ENCODE measurements around the gene ISLR.

DNA sequence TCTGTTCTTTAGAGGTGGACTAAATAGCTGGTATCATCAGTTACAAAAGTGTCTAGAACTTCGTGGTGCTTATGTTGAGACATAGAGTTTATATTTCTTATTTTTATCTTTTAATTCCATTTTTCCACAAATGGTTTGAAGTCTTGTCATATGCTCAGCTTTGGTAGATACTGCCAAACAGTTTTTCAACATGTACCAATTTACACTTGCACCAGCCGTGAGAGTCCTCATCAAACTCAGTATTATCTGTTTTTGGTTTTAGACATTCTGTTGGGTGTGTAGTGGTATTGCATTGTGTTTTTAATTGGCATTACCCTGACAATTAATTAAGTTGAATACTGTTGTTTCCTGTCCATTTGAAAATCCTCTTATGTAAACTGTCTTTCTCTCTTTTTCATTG, 26.5 kb upstream of the ISLR start:
- TF ChIP-seq POLR2A (IDR thresholded peaks at IDR 0.05; ENCODE audit: low read depth, low read length) (no peak), SPI1 (IDR thresholded peaks at IDR 0.05; ENCODE audit: low read depth, low read length) (no peak), TAF1 (IDR thresholded peaks at IDR 0.05; ENCODE audit: low read depth, low read length) (no peak)
